Liver (tissue), 9 donors: ENCODE data around the gene NOD1. TPM values are rescaled to one million over a fixed set of nuclear protein-coding genes. Genes with fewer than 3 reads are reported as not detected.

Experiments
- DNase-seq: peaks from one replicate; pipeline ENCODE4 v3.0.0-alpha.2; 2017; ENCODE audit warnings: low spot score
- H3K27ac ChIP-seq, 2 donors: one replicate each; pipeline ENCODE4 v1.7.0; 2013; ENCODE audit warnings: inconsistent platforms in 2 of 2, low read length in 2 of 2, control low read depth in 1 of 2, low read depth in 1 of 2, mild to moderate bottlenecking in 1 of 2
- H3K27me3 ChIP-seq, 4 donors: one replicate each; pipeline versions ENCODE4 v1.6.1 to v1.7.0; 2013; ENCODE audit warnings: low read length in 3 of 4, inconsistent platforms in 1 of 4, mild to moderate bottlenecking in 1 of 4, moderate library complexity in 1 of 4; ENCODE audit not compliant: control insufficient read depth in 4 of 4, insufficient read depth in 4 of 4
- H3K36me3 ChIP-seq, 4 donors: one replicate each; pipeline versions ENCODE4 v1.6.1 to v1.7.0; 2013; ENCODE audit warnings: low read length in 3 of 4, mild to moderate bottlenecking in 3 of 4, low read depth in 1 of 4, moderate library complexity in 1 of 4; ENCODE audit not compliant: control insufficient read depth in 4 of 4, insufficient read depth in 3 of 4
- H3K4me1 ChIP-seq, 4 donors: one replicate each; pipeline versions ENCODE4 v1.6.1 to v1.7.0; 2013; ENCODE audit warnings: low read length in 3 of 4, mild to moderate bottlenecking in 3 of 4, moderate library complexity in 1 of 4; ENCODE audit not compliant: control insufficient read depth in 4 of 4, insufficient read depth in 4 of 4
- H3K4me3 ChIP-seq, 3 donors: one replicate each; pipeline versions ENCODE4 v1.6.1 to v1.7.0; 2013; ENCODE audit warnings: low read length in 3 of 3, control low read depth in 1 of 3, low read depth in 1 of 3, mild to moderate bottlenecking in 1 of 3
- H3K9ac ChIP-seq, 2 donors: one replicate each; pipeline ENCODE4 v1.7.0; 2013; ENCODE audit warnings: low read length in 2 of 2, mild to moderate bottlenecking in 2 of 2, moderate library complexity in 2 of 2, control low read depth in 1 of 2, low read depth in 1 of 2
- H3K9me3 ChIP-seq, 4 donors: one replicate each; pipeline versions ENCODE4 v1.6.1 to v1.7.0; 2013; ENCODE audit warnings: low read length in 3 of 4; ENCODE audit not compliant: control insufficient read depth in 4 of 4
- CTCF ChIP-seq: fragments of 150-350 bp; IDR thresholded peaks from 2 replicates; pipeline ENCODE4 v1.5.1; 2017; ENCODE audit warnings: improper control_type of control experiment, low read depth, low read length; ENCODE audit not compliant: missing input control
- EGR1 ChIP-seq, 2 donors: IDR thresholded peaks; 2 replicates each; pipeline ENCODE4 v1.6.1; 2016 to 2018; ENCODE audit warnings: antibody characterized with exemption in 2 of 2, low read depth in 2 of 2
- FOXA1 ChIP-seq: IDR thresholded peaks from 2 replicates; pipeline ENCODE4 v1.6.1; 2016; ENCODE audit warnings: antibody characterized with exemption
- GABPA ChIP-seq, 2 donors: IDR thresholded peaks in 1 of 2; conservative IDR thresholded peaks in 1 of 2; 2 replicates each; pipeline ENCODE4 v1.6.1; 2016; ENCODE audit warnings: antibody characterized with exemption in 2 of 2, mild to moderate bottlenecking in 1 of 2, moderate library complexity in 1 of 2
- HNF4G ChIP-seq: IDR thresholded peaks from 2 replicates; pipeline ENCODE4 v1.6.1; 2016; ENCODE audit warnings: antibody characterized with exemption
- JUND ChIP-seq, 2 donors: IDR thresholded peaks; 2 replicates each; pipeline ENCODE4 v1.6.1; 2016; ENCODE audit warnings: antibody characterized with exemption in 2 of 2
- MAX ChIP-seq: IDR thresholded peaks from 2 replicates; pipeline ENCODE4 v1.6.1; 2016; ENCODE audit warnings: antibody characterized with exemption
- NR2F2 ChIP-seq: IDR thresholded peaks from 2 replicates; pipeline ENCODE4 v1.6.1; 2016; ENCODE audit warnings: antibody characterized with exemption
- RAD21 ChIP-seq, 2 donors: IDR thresholded peaks; 2 replicates each; pipeline ENCODE4 v1.6.1; 2016; ENCODE audit warnings: antibody characterized with exemption in 2 of 2, mild to moderate bottlenecking in 2 of 2
- REST ChIP-seq: IDR thresholded peaks from 2 replicates; pipeline ENCODE4 v1.6.1; 2016; ENCODE audit warnings: antibody characterized with exemption, mild to moderate bottlenecking
- RXRA ChIP-seq, 2 donors: IDR thresholded peaks; 2 replicates each; pipeline ENCODE4 v1.6.1; 2017 to 2018; ENCODE audit warnings: antibody characterized with exemption in 2 of 2, mild to moderate bottlenecking in 1 of 2
- SP1 ChIP-seq: IDR thresholded peaks from 2 replicates; pipeline ENCODE4 v1.6.1; 2018; ENCODE audit warnings: antibody characterized with exemption, mild to moderate bottlenecking
- YY1 ChIP-seq: IDR thresholded peaks from 2 replicates; pipeline ENCODE4 v1.6.1; 2016; ENCODE audit warnings: antibody characterized with exemption, mild to moderate bottlenecking
- ZBTB33 ChIP-seq: IDR thresholded peaks from 2 replicates; pipeline ENCODE4 v1.6.1; 2016; ENCODE audit warnings: antibody characterized with exemption
- WGBS: extraction: QIAGEN DNeasy Blood & Tissue Kit; methylation state at CpG from one replicate; pipeline ENCODE4 v1.1.7; 2013; 5-methylcytosine and 5-hydroxymethylcytosine counted together
- polyA plus RNA-seq, 2 donors: library from polyadenylated mRNA; stranded (reverse) in 1 of 2; unstranded in 1 of 2; fragments of 200-250 nt in 1 of 2; fragments of >200 nt in 1 of 2; fragmentation: Nextera tagmentation in 1 of 2; extraction: Ambion mirVana in 1 of 2; gene quantifications; one replicate each; pipeline versions ENCODE4 v1.2.1 to v1.2.3, GENCODE V29; 2013 to 2015
- total RNA-seq, 2 donors: library from RNA; depleted of rRNA; stranded (reverse); fragments of >200 nt; gene quantifications; one replicate each; pipeline ENCODE4 v1.2.3, GENCODE V29; 2014
- TF ChIP-seq, protein P1 (sequence below): IDR thresholded peaks from 2 replicates; pipeline ENCODE4 v1.6.1; 2016; ENCODE audit warnings: antibody characterized with exemption
- donor health status: healthy.
- donor health status: healthy.
- donor health status: healthy.
- donor health status: healthy.
- donor health status: healthy.

The NOD1 gene
- total and polyA plus RNA-seq, 4 donors, result 1.7 to 3.5 (median 2.0) TPM

- no peak for TF ChIP-seq NR2F2
- no peak for TF ChIP-seq EGR1 (IDR thresholded peaks at IDR 0.05; ENCODE audit: low read depth in 2 of 2)
- TF ChIP-seq HNF4G, result no peak
- no peak for TF ChIP-seq CTCF
- TF ChIP-seq GABPA (IDR thresholded peaks at IDR 0.05 in 1 of 2, conservative IDR thresholded peaks at IDR 0.05 in 1 of 2), result no peak
- TF ChIP-seq JUND (IDR thresholded peaks at IDR 0.05), result no peak
- TF ChIP-seq SP1, result no peak
- no peak overlapping the region for H3K9ac ChIP-seq
- H3K4me1 ChIP-seq, result peaks cover 0 to 18% (median 6%) of the 10 kb centered on the region in 4 donors
- H3K9me3 ChIP-seq, result no peaks in the 10 kb centered on the region
- WGBS, result 54% methylated on average over 6 of the region's 6 CpGs
- no peak overlapping the region for H3K27ac ChIP-seq
- no peak for DNase-seq
- H3K36me3 ChIP-seq, result peaks cover 0 to 9% (median 2%) of the 10 kb centered on the region in 4 donors
- no peak overlapping the region for H3K4me3 ChIP-seq
- no peaks in the 10 kb centered on the region for H3K27me3 ChIP-seq
Measured at GRCh38 chr7:30450240-30450982, 28.2 kb downstream of the NOD1 start.

GRCh38 chr7:30448461-30449189, 30.0 kb downstream of the NOD1 start:
- H3K4me1 ChIP-seq, result peaks cover 0 to 18% (median 6%) of the 10 kb centered on the region in 4 donors
- WGBS, result 86% methylated on average over 10 of the region's 10 CpGs
- no peak overlapping the region for H3K4me3 ChIP-seq
- no peak for DNase-seq
- TF ChIP-seq HNF4G (no peak), GABPA (IDR thresholded peaks at IDR 0.05 in 1 of 2, conservative IDR thresholded peaks at IDR 0.05 in 1 of 2) (no peak), REST (no peak), CTCF (no peak), FOXA1 (no peak), RXRA (IDR thresholded peaks at IDR 0.05) (no peak), MAX (no peak), YY1 (no peak), ZBTB33 (no peak), RAD21 (IDR thresholded peaks at IDR 0.05) (no peak), NR2F2 (no peak)
- TF ChIP-seq, protein P1, sequence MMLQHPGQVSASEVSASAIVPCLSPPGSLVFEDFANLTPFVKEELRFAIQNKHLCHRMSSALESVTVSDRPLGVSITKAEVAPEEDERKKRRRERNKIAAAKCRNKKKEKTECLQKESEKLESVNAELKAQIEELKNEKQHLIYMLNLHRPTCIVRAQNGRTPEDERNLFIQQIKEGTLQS, result no peak
- peaks cover 0 to 4% (median 2%) of the 10 kb centered on the region in 4 donors for H3K36me3 ChIP-seq
- H3K9ac ChIP-seq, result no peak overlapping the region
- no peaks in the 10 kb centered on the region for H3K9me3 ChIP-seq
- H3K27me3 ChIP-seq, result no peaks in the 10 kb centered on the region
- H3K27ac ChIP-seq, result peak overlapping the region in 1 of 2 donors; percentile 46
